Loucy (cell line): ENCODE measurements around the gene NAA25.

Experiments used
- CTCF ChIP-seq: fragments of 200-600 bp; sonication (generic); conservative IDR thresholded peaks from 2 replicates; pipeline ENCODE4 v1.5.1; 2014; ENCODE audit warnings: mild to moderate bottlenecking, antibody characterized with exemption, low read length
- EZH2phosphoT487 ChIP-seq: fragments of 200-600 bp; IDR thresholded peaks from 2 replicates; pipeline ENCODE4 v1.6.1; 2018; ENCODE audit warnings: antibody characterized with exemption, mild to moderate bottlenecking, moderate library complexity, borderline replicate concordance

GRCh38 chr12:112049351-112049750 lies 59.2 kb downstream of the NAA25 start:
- TF ChIP-seq CTCF (no peak), EZH2phosphoT487 (no peak)
